Endodermal cell (in vitro differentiated cells): Measurements from ENCODE around the gene LPP. TPM values are rescaled to one million over a fixed set of nuclear protein-coding genes. Genes with fewer than 3 reads are reported as not detected.

Experiments
- DNase-seq: peaks from one replicate; pipeline ENCODE4 v3.0.0-alpha.2; 2017
- H3K27ac ChIP-seq: 2 replicates; pipeline ENCODE4 v1.5.1; 2013; ENCODE audit warnings: mild to moderate bottlenecking, low read depth, low read length, moderate library complexity
- H3K27me3 ChIP-seq: 2 replicates; pipeline ENCODE4 v1.6.1; 2013; ENCODE audit warnings: mild to moderate bottlenecking, low read length, moderate library complexity; ENCODE audit not compliant: insufficient read depth, control insufficient read depth, poor library complexity, severe bottlenecking
- H3K36me3 ChIP-seq: 2 replicates; pipeline ENCODE4 v1.7.0; 2013; ENCODE audit warnings: mild to moderate bottlenecking, low read length, moderate library complexity; ENCODE audit not compliant: control insufficient read depth, insufficient read depth
- H3K4me1 ChIP-seq: one replicate; pipeline ENCODE4 v1.7.0; 2013; ENCODE audit warnings: low read length; ENCODE audit not compliant: control insufficient read depth, insufficient read depth
- H3K4me3 ChIP-seq: 2 replicates; pipeline ENCODE4 v1.5.1; 2013; ENCODE audit warnings: mild to moderate bottlenecking, low read length, moderate library complexity
- H3K9ac ChIP-seq: 2 replicates; pipeline ENCODE4 v1.6.1; 2013; ENCODE audit warnings: mild to moderate bottlenecking, low read length, moderate library complexity; ENCODE audit not compliant: poor library complexity, severe bottlenecking; ENCODE audit errors: extremely low read depth
- H3K9me3 ChIP-seq: 2 replicates; pipeline ENCODE4 v1.6.1; 2013; ENCODE audit warnings: mild to moderate bottlenecking, low read length, moderate library complexity; ENCODE audit not compliant: control insufficient read depth
- H3K27ac Mint-ChIP-seq: 2 replicates; pipeline ENCODE4 v1.8.0; 2020; ENCODE audit warnings: mixed read lengths
- H3K27me3 Mint-ChIP-seq: 2 replicates; pipeline ENCODE4 v1.8.0; 2021; ENCODE audit warnings: mild to moderate bottlenecking, mixed read lengths; ENCODE audit not compliant: insufficient read depth
- H3K36me3 Mint-ChIP-seq: 2 replicates; pipeline ENCODE4 v1.8.0; 2020; ENCODE audit warnings: low read depth, mixed read lengths
- H3K4me1 Mint-ChIP-seq: 2 replicates; pipeline ENCODE4 v1.8.0; 2020; ENCODE audit warnings: mixed read lengths
- H3K4me3 Mint-ChIP-seq: 2 replicates; pipeline ENCODE4 v1.8.0; 2020; ENCODE audit warnings: mild to moderate bottlenecking, moderate library complexity, mixed read lengths
- H3K9me3 Mint-ChIP-seq: 2 replicates; pipeline ENCODE4 v1.8.0; 2020; ENCODE audit warnings: mild to moderate bottlenecking, mixed read lengths
- WGBS, 2 experiments: methylation state at CpG; one replicate each; pipeline versions ENCODE4 v1.1.5 to v1.1.7; 2013; ENCODE audit warnings: missing lambda C conversion rate in 2 of 2, mixed read lengths in 1 of 2; ENCODE audit not compliant: insufficient coverage in 1 of 2, insufficient read length in 1 of 2; 5-methylcytosine and 5-hydroxymethylcytosine counted together
- total RNA-seq, 2 donors: library from RNA; stranded (reverse); fragmentation: NEBNext Ultra II Directional in 1 of 2; extraction: Animal tissue kit (Norgen Biotek cat#: 25700) in 1 of 2; gene quantifications; 2 replicates in 1 of 2; 3 replicates in 1 of 2; pipeline ENCODE4 v1.2.1, GENCODE V29; 2021
- TF ChIP-seq, protein P1 (sequence below): fragments of 200-600 bp; sonication (generic); conservative IDR thresholded peaks from 2 replicates; pipeline ENCODE4 v1.5.0; 2021; ENCODE audit warnings: antibody characterized with exemption, mild to moderate bottlenecking

Gene LPP
- total RNA-seq, 2 donors from 2014 or later = 78.0 to 105 TPM

- peaks cover 2% of the 10 kb centered on the region for H3K36me3 Mint-ChIP-seq
- H3K9me3 Mint-ChIP-seq = no peaks in the 10 kb centered on the region
- H3K4me3 Mint-ChIP-seq = no peak overlapping the region
- Histone ChIP-seq H3K9ac (no peak overlapping the region), H3K36me3 (peaks cover 4% of the 10 kb centered on the region), H3K27me3 (no peaks in the 10 kb centered on the region), H3K27ac (no peak overlapping the region), H3K4me1 (peaks cover 2% of the 10 kb centered on the region), H3K4me3 (no peak overlapping the region), H3K9me3 (no peaks in the 10 kb centered on the region)
- no peaks in the 10 kb centered on the region for H3K27me3 Mint-ChIP-seq
- no peak overlapping the region for H3K27ac Mint-ChIP-seq
- no peak for DNase-seq
- TF ChIP-seq, protein P1, sequence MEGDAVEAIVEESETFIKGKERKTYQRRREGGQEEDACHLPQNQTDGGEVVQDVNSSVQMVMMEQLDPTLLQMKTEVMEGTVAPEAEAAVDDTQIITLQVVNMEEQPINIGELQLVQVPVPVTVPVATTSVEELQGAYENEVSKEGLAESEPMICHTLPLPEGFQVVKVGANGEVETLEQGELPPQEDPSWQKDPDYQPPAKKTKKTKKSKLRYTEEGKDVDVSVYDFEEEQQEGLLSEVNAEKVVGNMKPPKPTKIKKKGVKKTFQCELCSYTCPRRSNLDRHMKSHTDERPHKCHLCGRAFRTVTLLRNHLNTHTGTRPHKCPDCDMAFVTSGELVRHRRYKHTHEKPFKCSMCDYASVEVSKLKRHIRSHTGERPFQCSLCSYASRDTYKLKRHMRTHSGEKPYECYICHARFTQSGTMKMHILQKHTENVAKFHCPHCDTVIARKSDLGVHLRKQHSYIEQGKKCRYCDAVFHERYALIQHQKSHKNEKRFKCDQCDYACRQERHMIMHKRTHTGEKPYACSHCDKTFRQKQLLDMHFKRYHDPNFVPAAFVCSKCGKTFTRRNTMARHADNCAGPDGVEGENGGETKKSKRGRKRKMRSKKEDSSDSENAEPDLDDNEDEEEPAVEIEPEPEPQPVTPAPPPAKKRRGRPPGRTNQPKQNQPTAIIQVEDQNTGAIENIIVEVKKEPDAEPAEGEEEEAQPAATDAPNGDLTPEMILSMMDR = no peak
- H3K4me1 Mint-ChIP-seq = no peaks in the 10 kb centered on the region
- 94 to 96% methylated on average over 5 to 6 of the region's 6 CpGs for WGBS, 2 experiments
These were observed 393.1 kb downstream of the LPP start for GRCh38 chr3:188546835-188547670.

GRCh38 chr3:188553569-188553968, 399.6 kb downstream of the LPP start:
- H3K9me3 Mint-ChIP-seq = no peaks in the 10 kb centered on the region
- H3K36me3 Mint-ChIP-seq = no peaks in the 10 kb centered on the region
- Histone ChIP-seq H3K9ac (no peak overlapping the region), H3K4me3 (no peak overlapping the region), H3K27me3 (no peaks in the 10 kb centered on the region), H3K9me3 (no peaks in the 10 kb centered on the region), H3K27ac (no peak overlapping the region), H3K36me3 (no peaks in the 10 kb centered on the region), H3K4me1 (peaks cover 6% of the 10 kb centered on the region)
- WGBS, 2 experiments = 100% methylated on average over 3 of the region's 3 CpGs
- H3K27me3 Mint-ChIP-seq = no peaks in the 10 kb centered on the region
- peaks cover 5% of the 10 kb centered on the region for H3K4me1 Mint-ChIP-seq
- TF ChIP-seq, protein P1 = no peak
- no peak overlapping the region for H3K27ac Mint-ChIP-seq
- no peak overlapping the region for H3K4me3 Mint-ChIP-seq
- DNase-seq = no peak

DNA sequence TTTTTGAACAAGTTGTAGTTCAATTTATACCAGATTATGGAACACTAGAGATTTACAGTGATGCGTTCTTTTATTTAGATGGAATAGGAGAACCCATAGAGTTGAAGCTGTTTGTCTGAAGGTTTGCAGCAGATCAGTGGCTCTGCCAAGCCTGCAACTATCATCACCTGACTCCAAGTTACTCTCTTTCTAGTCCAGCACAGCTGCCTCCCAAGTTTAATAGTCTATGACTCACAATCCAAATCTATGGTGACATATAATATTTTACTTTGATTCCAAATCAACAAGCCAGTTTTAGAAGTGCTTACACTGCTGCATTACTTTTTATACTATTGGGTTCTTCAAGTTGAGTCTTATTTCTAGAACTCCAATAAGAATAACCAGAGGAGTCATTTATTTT, 400.4 kb downstream of the LPP start:
- WGBS, 2 experiments = 80 to 100% methylated on average over 1 of the region's 1 CpG
- no peaks in the 10 kb centered on the region for H3K9me3 Mint-ChIP-seq
- peaks cover 6% of the 10 kb centered on the region for H3K4me1 ChIP-seq
- no peak overlapping the region for H3K9ac ChIP-seq
- H3K27ac Mint-ChIP-seq = no peak overlapping the region
- H3K4me3 Mint-ChIP-seq = no peak overlapping the region
- TF ChIP-seq, protein P1 = no peak
- no peaks in the 10 kb centered on the region for H3K36me3 ChIP-seq
- no peak overlapping the region for H3K4me3 ChIP-seq
- H3K9me3 ChIP-seq = no peaks in the 10 kb centered on the region
- peaks cover 5% of the 10 kb centered on the region for H3K4me1 Mint-ChIP-seq
- no peaks in the 10 kb centered on the region for H3K27me3 ChIP-seq
- no peak overlapping the region for H3K27ac ChIP-seq
- H3K36me3 Mint-ChIP-seq = no peaks in the 10 kb centered on the region
- no peaks in the 10 kb centered on the region for H3K27me3 Mint-ChIP-seq
- no peak for DNase-seq
